NCI-H1436 treated with DMSO at 0.1 percent for 48 hours (cell line): ENCODE data around the gene GALNT11.

ENCODE experiments used
- DNase-seq: peaks from one replicate; lab custom pipeline; 2025; lab: John Stamatoyannopoulos, UW

Gene GALNT11

DNA sequence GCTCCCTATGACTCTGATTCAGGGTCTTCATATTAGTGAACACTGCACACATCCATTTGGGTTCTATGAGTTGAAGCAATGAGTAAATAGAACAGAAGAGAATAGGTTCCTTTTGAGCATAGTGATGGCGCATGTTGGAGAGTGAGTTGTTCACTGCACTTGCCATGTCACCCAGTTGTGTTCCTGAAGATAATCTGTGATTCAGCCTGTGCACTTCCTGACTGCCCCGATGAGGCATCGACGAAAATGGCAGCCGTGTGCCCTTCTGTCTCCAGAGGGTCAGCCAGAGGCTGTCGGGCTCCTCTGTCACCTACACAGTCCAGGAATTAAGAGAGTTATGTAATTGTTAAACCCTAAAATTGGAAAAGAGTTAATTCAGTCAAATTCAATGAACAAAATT is 94.7 kb downstream of the GALNT11 start:
- DNase-seq = no peak

DNA sequence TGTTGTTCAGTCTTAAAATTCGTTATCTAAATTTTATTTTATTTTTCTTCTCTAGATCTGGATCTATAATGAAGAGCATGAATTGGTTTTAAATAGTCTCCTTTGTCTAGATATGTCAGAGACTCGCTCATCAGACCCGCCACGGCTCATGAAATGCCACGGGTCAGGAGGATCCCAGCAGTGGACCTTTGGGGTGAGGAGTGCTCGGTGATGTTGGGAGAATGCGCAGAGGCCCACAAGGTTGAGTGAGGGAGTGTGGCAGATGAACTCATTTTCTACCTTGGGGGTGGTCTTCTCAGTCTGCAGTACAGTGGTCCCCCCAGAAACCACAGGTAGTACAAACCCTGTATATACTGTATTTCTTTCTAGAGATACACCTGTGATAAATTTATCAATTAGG is 95.3 kb downstream of the GALNT11 start:
- no peak for DNase-seq

DNA sequence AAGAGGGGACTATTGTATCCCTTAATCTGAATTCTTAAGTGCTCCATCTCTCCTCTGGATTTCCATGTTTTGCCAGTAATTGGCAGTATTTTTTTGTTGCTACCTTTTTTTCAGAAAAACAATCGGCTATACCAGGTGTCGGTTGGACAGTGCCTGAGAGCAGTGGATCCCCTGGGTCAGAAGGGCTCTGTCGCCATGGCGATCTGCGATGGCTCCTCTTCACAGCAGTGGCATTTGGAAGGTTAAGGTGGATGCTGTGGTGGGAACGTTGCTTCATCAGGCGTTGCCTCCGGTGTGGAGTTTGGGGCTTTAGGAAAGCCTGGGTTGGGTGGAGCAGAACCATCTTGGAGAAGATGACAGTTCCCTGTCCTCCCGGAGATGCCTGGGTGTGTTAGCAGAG is 96.0 kb downstream of the GALNT11 start:
- no peak for DNase-seq

DNA sequence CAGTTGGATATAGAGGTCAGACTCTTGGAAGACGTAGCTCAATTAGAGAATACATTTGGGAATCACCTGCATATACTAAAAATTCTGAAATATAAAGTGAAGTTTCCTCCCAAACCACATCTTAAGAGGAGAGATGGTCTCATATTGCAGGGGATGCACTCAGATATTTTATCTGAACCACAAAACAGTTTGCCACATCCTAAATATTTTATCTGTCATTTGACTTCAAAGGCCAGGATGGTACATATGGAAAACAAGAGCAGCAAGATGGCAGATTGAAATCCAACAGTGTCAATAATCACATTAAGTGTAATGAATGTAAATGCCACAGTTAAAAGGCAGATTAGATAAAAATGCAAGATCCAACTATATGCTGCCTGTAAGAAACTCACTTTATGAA is 97.1 kb downstream of the GALNT11 start:
- DNase-seq = no peak

DNA sequence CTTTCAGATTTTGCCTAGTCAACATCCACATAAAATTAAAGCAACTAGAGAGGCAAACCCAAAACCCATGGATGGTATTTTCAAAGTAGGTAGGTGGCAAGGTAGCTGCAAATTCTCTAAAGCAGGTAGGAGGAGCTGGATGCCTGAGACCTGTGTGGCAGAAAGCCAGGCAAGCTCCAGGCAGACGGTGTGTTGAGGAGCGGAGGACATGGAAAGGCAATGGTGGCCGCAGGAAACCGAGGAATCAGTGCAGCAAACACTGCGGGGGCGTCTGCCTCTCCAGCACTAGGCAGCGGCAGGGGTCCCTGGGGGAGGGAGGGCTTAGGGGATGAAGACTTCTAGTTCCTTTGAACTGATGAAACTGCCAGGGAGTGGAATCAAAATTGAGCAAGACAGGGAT is 101.3 kb downstream of the GALNT11 start:
- no peak for DNase-seq

DNA sequence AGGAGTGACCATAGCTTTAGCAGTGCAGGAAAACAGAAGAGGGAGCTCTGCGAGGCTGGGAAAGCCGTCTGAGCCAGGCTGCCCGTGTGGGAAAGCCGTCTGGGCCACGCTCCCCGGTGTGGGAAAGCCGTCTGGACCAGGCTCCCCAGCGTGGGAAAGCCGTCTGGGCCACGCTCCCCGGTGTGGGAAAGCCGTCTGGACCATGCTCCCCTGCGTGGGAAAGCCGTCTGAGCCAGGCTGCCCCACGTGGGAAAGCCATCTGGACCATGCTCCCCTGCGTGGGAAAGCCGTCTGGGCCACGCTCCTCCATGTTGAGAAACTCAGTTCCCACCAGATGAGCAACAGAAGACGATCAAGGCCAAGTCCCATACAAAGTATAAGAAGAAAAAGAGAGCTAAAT is 101.8 kb downstream of the GALNT11 start:
- no peak for DNase-seq

DNA sequence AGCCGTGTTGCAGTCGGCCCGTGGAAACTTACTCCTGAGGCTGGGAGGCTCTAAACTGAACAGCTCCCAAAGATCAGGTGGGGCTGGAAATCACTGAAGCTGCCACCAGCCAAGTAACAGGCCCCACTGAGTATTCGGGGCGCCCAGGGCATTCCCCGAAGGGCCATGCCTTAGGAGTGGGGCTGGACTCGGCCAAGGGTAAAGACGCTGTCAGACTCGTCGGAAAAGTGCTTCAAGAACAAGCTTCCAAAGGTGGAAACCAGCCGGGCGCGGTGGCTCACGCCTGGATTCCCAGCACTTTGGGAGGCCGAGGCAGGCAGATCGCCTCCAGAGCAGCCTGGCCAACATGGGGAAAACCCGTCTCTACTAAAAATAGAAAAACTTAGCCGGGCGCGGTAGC is 102.8 kb downstream of the GALNT11 start:
- DNase-seq = no peak

DNA sequence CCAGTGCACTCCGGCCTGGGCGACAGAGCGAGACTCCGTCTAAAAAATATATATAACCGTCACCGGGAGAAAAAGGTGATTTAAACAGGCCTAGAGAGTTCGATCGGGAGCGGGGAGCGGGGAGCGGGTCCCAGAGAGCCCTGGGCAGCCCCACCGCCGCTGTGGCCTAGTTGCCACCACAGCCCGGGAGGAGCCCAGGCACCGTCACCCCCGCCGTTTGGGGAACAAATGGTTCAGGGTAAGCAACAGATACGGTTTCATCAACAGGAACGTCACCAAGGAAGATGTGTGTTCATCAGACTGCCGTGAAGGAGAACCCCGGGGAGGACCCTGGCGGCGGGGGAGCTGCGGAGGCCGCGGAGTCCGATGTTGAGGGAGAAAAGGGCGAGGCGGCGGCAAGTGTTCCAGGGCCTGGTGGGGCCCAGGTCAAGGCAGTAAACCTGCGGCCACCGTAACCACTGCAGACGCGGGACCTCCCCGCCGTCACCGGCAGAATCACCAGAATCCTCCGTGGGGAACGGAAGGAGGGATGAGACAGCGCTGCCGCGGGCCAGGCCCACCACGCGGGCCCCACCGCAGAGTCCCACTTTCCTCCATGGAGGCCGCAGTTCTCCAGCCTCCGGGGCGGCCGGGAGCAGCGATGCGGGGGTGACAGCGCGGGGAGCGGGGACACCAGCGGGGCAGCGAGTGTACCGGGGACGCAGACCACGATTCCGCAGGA is 103.4 kb downstream of the GALNT11 start:
- DNase-seq = no peak

DNA sequence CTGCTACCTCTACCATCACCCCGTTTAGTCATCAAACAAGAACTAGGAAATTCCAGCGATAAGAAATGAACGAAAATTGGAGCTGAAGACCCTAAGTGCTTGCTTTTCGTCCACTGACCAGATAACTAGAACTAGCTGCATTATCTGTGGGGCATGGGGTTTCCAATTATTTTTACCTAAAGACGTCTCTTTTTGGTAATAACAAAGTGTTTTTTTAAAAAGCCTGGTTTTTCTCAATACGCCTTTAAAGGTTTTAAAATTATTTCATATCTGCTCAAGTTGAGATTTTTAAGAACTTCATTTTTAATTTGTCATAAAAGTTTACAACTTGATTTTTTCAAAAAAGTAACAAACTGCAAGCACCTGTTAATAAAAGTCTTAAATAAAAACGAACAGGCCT is 104.2 kb downstream of the GALNT11 start:
- DNase-seq = no peak

DNA sequence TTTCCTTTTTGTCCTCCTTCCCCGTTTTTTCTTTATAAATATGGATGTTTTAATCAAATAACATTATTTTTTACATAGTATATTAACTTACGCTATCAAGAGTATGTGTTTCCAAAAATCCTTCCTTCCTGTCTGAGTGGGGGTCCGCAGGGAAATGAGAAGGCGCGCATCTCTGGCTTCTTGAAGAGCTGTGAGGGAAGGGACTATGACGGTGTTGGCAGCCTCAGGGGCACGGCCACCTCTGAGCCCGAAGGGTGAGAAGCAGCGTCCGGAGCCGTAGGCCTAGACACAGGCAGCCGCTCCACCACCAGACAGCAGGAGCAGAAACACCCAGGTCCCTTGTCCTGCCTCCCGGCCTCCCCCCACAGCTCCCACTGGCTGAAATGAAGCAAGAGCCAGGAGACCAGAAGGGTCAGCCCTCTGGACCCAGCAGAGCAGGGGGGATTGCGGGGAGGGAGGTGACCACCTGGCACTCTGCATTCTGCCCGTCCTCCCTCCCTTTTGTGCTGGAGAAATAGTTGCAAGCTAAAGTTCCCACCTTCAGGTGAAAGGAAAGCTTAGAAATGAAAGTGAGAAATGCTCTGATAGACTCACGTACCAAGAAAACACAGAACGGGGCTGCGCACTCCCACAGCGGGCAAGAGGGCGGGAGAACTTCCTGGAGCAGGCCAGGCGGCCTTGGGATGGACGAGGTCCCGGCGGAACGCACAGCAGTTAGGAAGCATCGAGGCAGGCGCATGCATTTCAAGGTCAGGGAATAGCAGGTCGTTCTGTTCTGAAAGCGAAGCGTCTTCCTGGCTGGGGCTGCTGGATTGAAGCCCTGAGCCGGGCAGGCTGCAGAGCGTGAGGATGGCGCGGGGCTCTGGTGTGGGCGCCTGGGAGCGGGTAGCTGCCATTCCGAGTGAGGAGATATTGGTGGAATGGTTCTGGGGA is 105.5 kb downstream of the GALNT11 start:
- no peak for DNase-seq

DNA sequence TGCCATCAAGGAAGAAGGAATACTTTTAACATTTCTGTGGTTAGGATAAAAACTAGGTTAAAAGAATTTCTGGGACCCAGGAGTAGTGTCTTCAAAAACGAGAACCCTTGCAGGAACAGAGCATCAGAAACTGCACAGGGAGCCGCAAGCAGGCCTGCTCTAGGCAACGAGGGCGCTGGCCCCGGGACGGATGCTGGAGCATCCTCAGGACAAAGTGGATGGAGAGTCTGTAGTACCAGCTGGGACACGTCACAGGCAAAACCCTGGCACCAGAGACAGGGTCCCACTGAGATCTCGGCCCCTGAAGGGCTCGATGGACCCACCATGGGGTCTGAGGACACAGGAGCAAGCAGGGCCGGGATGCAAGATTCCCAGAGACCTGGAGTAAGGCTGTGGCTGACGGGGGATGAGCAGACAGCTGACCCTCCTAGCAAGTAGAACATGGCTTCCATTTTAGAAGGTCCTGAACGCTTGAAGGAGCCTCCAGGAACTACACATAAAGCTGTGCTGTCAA is 106.6 kb downstream of the GALNT11 start:
- DNase-seq = no peak

DNA sequence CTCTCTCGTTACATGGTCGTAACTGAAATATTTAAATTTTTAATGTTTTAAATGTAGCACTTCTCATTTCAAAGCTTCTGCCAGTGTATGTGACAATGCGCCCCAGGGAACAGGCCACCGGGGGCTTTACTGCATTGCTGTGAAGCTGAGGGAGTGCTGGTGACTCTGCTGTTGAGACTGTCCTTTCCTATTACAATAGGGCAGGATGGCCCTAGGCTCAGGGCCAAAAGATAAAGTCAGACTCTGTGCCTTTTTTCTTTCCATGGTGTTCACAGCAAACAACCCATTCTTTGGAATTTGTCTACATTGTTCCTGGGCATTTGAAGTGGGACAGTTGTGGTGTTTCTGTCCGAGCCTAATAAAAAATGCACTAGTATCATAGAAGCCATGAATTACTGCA is 107.3 kb downstream of the GALNT11 start:
- no peak for DNase-seq

DNA sequence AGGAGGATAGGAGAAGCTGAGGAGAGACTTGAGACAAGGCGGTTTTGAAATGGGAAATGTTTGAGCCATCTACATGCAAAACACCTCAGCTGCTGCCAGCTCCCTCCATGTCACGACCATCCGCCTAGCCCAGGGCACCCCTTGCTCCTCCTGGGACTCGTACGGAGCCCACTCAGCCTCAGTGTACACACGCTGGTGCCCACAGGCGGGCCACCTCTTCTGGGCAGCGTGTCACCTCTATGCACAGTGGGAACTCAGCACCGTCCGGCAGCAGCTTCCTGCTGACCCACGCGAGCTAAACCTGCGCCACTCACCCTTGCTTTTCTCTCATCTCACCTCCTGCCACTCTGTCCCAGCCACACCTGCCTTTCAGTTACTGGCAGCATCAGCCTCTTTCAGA is 108.3 kb downstream of the GALNT11 start:
- DNase-seq = no peak

DNA sequence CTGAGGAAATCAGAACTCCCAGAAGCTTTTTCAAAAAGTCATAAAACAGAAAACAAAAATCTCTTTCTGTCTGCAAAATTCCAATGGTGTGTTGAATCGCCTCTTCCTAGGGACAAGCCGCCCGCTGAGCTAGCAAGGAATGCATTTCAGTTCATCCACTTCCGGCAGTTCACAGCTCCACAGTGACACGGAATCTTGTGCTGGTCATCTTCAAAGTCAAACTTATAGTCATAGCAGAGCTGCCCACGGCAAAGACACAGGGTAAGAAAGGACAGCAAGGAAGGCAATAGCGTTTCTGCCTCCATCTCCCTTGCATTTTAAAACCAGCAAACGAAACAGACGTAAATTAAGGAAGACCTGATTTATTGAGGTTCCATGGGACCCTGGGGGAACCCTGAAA is 111.2 kb downstream of the GALNT11 start:
- no peak for DNase-seq

DNA sequence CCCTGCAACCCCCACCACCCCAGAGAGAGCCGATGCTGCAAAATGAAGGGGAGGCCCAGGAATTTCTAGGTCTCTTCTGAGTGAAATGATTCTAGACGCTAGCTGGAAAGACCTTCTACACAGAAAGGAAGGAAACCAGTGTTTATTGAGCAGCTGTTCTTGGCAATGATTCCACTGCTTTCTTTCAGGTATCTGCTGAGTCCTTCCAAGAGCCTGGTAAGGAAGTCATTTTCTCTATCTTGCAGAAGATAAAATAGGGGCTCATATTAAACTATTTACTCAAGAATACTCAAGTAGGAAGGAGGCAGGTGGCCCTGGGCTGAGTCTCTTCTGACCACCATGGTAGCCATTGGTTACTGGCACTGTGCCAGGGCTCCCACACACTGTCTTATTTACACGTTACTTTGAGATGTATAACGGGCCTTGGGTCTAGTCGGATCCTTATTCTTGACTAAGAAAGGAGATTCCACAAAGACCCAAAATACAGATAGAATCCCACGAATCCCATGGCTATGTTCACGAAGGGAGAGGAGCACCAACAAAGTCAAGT is 112.1 kb downstream of the GALNT11 start:
- no peak for DNase-seq

DNA sequence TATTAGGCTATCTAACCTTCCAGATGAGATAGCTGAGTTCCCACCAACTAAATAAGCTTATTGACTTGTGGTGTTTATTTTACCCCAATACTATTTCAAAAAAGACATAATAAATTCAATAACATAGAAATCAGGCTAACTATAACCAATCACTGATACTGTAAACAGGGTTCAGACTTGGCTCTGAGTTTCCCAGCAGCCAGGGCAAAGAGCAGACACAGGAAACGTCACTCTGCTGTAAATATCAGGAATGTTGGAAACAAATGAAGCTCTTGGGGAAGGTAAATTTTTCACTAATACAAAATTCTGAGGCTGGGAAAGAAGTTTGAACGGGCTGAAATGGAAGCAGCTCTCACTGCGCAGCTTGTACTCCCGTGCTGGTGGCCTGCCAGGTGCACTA is 114.6 kb downstream of the GALNT11 start:
- no peak for DNase-seq

DNA sequence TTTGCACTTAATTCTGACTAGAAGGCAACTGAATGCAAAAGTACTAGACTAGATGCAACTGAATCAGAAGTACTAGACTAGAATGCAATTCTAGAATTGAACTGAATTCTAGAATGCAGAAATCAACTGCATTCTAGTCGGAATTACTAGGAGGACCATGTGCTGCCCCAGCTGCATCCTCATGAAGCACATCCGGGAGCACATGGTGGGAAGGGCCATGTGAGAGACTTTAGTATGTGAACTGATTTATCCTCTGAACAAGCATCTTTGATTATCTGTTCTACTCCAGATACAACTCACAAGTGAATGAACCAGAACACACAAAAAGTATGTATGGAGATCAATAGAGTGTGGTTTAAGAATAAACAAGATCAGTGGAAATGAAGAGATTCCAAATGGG is 115.1 kb downstream of the GALNT11 start:
- no peak for DNase-seq

DNA sequence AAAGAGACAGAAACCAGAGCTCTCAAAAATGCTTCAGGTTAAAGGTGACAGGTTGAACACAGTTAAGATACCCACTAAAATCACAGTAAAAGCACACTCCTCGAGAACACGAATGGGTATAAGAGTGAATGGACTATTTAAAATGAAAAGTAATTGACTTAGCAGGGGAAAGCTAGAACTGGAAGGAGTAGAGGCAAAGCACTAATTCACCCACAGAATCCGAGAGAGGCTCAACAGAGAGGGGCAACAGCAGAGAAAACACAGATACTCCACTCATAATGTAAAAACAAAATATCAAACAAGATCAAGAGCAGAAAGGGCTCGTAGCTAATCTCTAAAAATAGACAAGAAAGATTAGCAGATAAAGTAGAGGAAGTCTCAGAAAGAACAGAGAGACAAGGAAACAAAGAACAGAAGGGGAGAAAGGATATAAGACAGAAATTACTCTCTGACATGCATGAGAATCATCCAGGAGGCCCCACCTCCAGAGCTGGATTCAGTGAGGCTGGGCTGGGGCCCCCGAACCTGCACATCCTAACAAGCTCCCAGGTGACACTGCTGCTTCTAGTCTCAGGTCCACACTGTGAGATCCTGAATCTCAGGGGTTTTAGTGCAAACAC is 117.6 kb downstream of the GALNT11 start:
- no peak for DNase-seq

DNA sequence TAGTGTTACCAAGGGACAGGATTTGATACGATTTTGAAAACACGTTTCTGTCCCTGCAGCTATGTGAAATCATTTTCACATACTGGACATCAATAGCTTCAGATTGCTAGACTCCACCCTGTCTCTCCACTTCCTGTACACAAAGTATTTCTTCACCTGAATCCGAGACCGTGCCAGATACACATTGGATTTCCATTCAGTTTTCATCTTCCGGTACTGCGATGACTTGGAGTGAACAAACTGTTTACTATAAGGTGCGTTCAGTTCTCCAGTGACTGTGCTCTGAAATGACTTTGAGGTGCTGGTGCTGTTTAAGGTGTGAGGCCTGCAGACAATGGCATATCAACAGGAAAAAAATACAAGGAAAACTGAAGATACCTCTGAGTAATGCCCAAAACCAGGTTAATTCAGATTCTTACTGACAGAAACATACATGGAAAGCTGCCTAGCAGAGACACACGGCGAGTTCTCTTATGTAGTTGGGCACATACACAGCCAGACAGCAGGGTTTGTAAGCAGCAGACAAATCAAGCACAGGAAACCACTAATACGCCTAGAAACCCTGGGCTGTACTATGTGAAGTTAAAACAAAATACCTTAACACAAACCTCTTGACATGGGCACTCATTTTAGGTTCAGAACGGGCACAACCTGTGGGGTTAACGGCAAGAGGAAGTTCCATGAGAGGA is 119.2 kb downstream of the GALNT11 start:
- no peak for DNase-seq

DNA sequence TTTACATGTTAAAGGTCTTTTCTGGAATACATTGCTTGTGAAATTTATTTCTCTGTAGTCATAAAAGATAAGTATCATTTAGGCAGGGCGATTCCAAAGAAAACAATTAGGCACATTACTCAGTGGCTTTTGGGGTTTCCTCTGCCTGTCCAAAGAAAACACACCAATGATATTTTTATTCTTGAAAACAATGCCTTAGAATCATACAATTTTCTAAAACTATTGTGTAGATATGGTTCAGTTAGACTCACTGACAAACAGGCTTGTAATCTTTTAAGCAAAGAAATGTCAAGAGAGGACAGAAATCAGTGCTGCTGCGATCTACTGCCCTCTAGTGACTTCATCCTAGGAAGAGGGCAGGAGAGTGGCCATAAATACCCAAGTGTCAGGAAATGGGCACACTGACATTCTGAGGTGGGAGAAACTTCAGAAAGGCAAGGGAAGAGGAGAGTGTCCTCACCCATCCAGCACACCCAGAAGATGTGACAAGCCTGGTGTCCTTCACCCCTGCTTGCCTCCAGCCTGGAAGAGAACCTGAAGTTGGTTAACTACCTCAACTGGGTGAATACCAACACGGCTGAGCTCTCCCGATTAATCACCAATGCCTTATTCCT is 120.5 kb downstream of the GALNT11 start:
- no peak for DNase-seq

DNA sequence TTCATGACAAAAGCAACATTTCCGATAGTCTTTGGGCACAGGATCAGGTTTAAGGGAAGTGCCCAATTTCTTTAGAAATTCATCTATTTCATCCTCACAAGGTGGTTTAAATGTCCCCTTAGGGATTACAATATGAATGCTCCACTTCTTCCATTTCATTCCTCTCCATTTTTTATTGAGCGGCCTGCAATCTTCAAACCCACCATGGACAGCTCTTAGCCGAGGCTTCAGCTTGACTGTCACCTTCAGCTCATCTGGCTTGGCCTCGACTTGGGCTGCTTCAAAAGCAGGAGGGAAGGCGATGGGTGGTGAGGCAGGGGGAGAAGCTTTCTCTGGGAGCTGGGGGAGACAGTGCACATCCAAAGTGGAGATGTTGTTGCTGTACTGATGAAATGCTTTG is 123.2 kb downstream of the GALNT11 start:
- DNase-seq = no peak
